Measurements from ENCODE around the gene ATP8A2.

The ATP8A2 gene

DNA sequence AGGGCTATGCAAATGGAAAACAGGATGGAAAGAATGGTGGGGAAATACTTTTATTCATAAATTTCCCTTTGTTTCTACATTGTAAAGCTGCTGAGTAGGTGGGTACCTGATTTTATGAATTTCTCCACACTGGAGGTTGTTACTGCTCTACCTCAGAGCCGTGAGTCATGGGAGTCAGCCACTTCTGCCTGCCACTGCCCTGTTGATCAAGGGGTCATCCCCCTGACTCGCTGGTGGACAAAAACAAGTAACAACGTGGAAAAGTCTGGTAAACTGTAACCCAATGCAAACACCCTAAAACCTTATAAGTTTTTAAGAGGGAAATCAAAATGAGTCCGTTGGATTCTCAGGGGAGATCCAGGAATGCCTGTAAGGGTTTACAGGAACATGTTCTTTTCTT lies 329.5 kb downstream of the ATP8A2 start:
- no peak for TF ChIP-seq CTCF (IDR thresholded peaks at IDR 0.05; ENCODE audit: low read depth, low read length)

GRCh38 chr13:25702386-25702785 lies 330.6 kb downstream of the ATP8A2 start:
- no peak overlapping the region for H3K4me3 ChIP-seq (ENCODE audit: low read depth, low read length)
- no peak for TF ChIP-seq CTCF (IDR thresholded peaks at IDR 0.05; ENCODE audit: low read depth, low read length)

More for the DNA sequence above, 329.5 kb downstream of the ATP8A2 start:
- H3K4me3 ChIP-seq (ENCODE audit: low read depth, low read length): no peak overlapping the region

DNA sequence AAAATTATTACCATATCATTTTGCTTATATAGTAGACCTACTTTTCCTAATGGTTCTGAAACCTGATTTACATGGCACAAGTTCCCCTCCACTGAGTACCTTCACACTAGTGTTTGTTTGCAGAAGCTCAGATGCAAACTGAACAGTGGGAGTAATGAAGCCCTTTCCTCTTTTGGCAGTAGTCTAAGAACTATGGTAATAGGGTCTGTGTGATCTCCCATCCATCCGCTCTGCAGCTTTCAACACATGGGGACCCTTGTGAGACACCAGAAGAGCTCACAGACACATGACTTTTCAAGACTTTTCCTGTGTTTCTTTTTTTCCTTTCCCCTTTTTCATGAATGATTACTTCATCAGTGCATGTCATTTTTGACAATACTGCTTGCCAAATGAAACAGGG lies 336.0 kb downstream of the ATP8A2 start:
- no peak overlapping the region for H3K4me3 ChIP-seq (ENCODE audit: low read depth, low read length)
- TF ChIP-seq CTCF (IDR thresholded peaks at IDR 0.05; ENCODE audit: low read depth, low read length): no peak

GRCh38 chr13:25708268-25708667 lies 336.5 kb downstream of the ATP8A2 start:
- no peak overlapping the region for H3K4me3 ChIP-seq (ENCODE audit: low read depth, low read length)
- TF ChIP-seq CTCF (IDR thresholded peaks at IDR 0.05; ENCODE audit: low read depth, low read length): no peak

DNA sequence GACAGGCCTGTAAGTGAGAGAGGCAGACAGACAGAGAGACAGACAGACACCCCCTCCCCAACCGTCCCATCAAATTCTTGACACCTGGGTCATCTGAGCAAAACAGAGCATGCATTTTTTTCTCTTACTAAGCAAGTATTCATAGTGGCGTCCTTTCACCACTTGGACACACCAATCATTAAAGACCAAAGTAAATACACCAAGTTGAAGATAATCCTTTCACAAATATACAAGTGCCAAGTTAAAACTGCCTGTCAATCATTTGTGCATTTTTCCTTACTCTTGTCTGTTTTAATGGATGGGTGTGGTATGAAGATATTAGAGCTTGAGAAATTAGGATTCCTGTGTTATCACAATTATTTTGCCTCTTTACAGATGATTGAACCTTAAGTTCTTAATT lies 337.3 kb downstream of the ATP8A2 start:
- H3K4me3 ChIP-seq (ENCODE audit: low read depth, low read length): no peak overlapping the region
- no peak for TF ChIP-seq CTCF (IDR thresholded peaks at IDR 0.05; ENCODE audit: low read depth, low read length)

DNA sequence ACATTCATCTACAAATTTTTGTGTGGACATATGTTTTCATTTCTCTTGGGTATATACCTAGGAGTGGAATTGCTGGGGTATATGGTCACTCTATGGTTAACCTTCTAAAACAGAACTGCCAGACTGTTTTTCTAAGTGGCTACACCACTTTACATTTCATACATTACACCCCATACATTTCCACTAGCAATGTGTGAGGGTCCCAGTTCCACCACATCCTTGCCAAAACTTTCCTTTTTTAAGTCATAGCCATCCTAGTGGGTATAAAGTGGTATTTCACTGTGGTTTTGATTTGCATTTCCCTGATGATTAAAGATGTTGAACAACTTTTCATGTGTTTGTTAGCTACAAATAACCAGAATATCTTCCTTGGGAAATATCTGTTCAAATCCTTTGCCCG lies 344.0 kb downstream of the ATP8A2 start:
- no peak overlapping the region for H3K4me3 ChIP-seq (ENCODE audit: low read depth, low read length)
- TF ChIP-seq CTCF (IDR thresholded peaks at IDR 0.05; ENCODE audit: low read depth, low read length): no peak

DNA sequence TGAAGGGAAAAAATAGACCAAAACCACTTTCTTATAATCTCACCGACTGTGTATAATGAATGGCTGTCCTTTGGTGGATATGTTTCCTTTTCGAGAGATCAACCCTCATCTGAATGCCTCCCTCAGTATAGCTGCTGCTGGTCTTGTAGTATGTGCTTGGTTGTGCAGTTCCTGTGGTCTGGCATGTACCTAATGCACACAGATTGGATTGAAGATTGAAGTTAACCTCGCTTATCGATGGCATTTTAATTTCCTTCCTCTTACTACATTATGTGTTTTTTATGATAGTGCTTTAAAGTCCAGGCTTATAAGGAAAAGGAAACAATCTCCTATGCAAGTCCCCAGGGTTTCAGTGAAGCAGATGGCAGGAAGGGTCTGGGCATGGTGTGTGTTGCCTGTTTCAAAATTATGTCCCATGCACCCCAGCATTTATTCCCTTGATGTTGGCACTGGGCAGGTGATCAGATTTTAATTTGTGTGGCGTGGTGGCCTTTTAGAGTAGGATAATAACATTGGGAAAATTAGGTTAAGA lies 346.0 kb downstream of the ATP8A2 start:
- no peak for TF ChIP-seq CTCF (IDR thresholded peaks at IDR 0.05; ENCODE audit: low read depth, low read length)
- H3K4me3 ChIP-seq (ENCODE audit: low read depth, low read length): no peak overlapping the region

All from WI38 (cell line).